ENCODE measurements around the gene CPA5. TPM values are rescaled to one million over a fixed set of nuclear protein-coding genes. Genes with fewer than 3 reads are reported as not detected.

Gene CPA5
- total and polyA plus RNA-seq, 4 donors: 0.20 to 0.39 (median 0.26) TPM

DNA sequence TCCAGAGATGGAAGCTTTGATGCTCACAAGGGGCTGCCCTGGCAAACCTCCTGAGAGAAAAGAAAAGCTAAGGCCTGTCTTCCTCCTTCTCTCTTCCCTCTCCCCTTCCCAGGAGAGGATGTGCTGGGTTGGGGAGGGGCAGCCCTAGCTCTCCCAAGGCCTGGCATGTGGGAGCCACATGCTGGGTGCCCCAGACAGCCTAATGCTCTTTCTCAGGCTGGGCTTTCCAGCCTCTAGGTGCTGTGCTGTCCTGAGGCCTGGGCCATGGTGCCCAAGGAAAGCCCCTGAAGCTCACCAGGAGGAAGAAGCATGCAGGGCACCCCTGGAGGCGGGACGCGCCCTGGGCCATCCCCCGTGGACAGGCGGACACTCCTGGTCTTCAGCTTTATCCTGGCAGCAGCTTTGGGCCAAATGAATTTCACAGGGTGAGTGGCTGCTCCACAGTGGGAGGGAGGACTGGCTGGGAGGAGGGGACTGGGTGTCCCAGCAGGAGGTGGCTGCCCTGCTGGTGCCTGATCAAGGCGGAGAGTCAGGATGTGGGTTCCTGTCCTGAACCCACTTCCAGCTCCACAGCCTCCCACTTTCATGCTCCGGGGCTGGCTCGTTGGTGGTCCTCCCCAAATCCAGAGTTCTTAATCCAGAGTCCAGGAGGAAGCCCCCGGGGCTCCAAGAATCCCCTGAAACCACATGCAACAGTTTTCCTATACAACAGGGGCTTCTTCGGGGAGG, 1.7 kb downstream of the CPA5 start:
- Histone ChIP-seq H3K4me3 (ENCODE audit: low read depth, low read length) (no peak overlapping the region), H3K27ac (ENCODE audit: low read depth, low read length) (no peak overlapping the region), H3K36me3 (ENCODE audit: control insufficient read depth, insufficient read depth, low read length) (no peaks in the 10 kb centered on the region), H3K27me3 (ENCODE audit: control insufficient read depth, insufficient read depth, low read length) (no peaks in the 10 kb centered on the region), H3K4me1 (ENCODE audit: control insufficient read depth, insufficient read depth, low read length) (peaks cover 17% of the 10 kb centered on the region), H3K9me3 (ENCODE audit: control insufficient read depth, insufficient read depth, low read length) (no peaks in the 10 kb centered on the region)
- 98% methylated on average over 9 of the region's 10 CpGs for WGBS (ENCODE audit: insufficient coverage)
- no peak for DNase-seq (ENCODE audit: low read depth in 4 of 6, low spot score in 6 of 6)

DNA sequence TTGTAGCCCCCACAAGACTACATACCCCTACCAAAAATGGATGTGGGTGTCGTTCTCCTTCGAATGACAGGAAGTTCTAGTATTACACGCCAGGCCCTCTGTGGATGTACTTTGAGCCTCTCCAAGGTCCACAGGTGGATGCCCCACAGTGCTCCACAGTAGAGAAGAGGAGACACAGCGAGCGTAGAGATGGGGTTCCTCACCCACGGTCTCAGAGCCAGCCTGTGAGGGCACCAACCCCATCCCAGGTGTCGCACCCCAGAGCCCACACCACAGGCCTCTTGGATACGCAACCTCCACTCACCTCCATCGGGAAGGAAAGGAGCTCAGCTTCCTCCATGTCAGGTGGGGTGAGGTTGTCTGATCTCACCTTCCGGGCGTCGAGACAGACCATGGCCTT, 2.3 kb downstream of the CPA5 start:
- Histone ChIP-seq H3K27ac (ENCODE audit: low read depth, low read length) (no peak overlapping the region), H3K9me3 (ENCODE audit: control insufficient read depth, insufficient read depth, low read length) (no peaks in the 10 kb centered on the region), H3K4me1 (ENCODE audit: control insufficient read depth, insufficient read depth, low read length) (peaks cover 23% of the 10 kb centered on the region), H3K27me3 (ENCODE audit: control insufficient read depth, insufficient read depth, low read length) (no peaks in the 10 kb centered on the region), H3K36me3 (ENCODE audit: control insufficient read depth, insufficient read depth, low read length) (no peaks in the 10 kb centered on the region), H3K4me3 (ENCODE audit: low read depth, low read length) (no peak overlapping the region)
- no peak for DNase-seq (ENCODE audit: low read depth in 4 of 6, low spot score in 6 of 6)
- WGBS (ENCODE audit: insufficient coverage): 90% methylated on average over 7 of the region's 12 CpGs

- H3K4me1 ChIP-seq (ENCODE audit: control insufficient read depth, insufficient read depth, low read length): peaks cover 38% of the 10 kb centered on the region
- H3K9me3 ChIP-seq (ENCODE audit: control insufficient read depth, insufficient read depth, low read length): no peaks in the 10 kb centered on the region
- 61% methylated on average over 12 of the region's 16 CpGs for WGBS (ENCODE audit: insufficient coverage)
- H3K36me3 ChIP-seq (ENCODE audit: control insufficient read depth, insufficient read depth, low read length): no peaks in the 10 kb centered on the region
- H3K27me3 ChIP-seq (ENCODE audit: control insufficient read depth, insufficient read depth, low read length): no peaks in the 10 kb centered on the region
- peak in 1 of 6 donors; percentile 20 for DNase-seq (ENCODE audit: low read depth in 4 of 6, low spot score in 6 of 6)
- H3K27ac ChIP-seq (ENCODE audit: low read depth, low read length): peak overlapping the region; percentile 59
- H3K4me3 ChIP-seq (ENCODE audit: low read depth, low read length): no peak overlapping the region
Measured at GRCh38 chr7:130349911-130350782, 5.5 kb downstream of the CPA5 start.

- peak in 2 of 6 donors; percentile 43 to 65 for DNase-seq (ENCODE audit: low read depth in 4 of 6, low spot score in 6 of 6)
- Histone ChIP-seq H3K36me3 (ENCODE audit: control insufficient read depth, insufficient read depth, low read length) (no peaks in the 10 kb centered on the region), H3K27ac (ENCODE audit: low read depth, low read length) (peak overlapping the region; percentile 59), H3K4me1 (ENCODE audit: control insufficient read depth, insufficient read depth, low read length) (peaks cover 43% of the 10 kb centered on the region), H3K9me3 (ENCODE audit: control insufficient read depth, insufficient read depth, low read length) (no peaks in the 10 kb centered on the region), H3K27me3 (ENCODE audit: control insufficient read depth, insufficient read depth, low read length) (no peaks in the 10 kb centered on the region), H3K4me3 (ENCODE audit: low read depth, low read length) (no peak overlapping the region)
- WGBS (ENCODE audit: insufficient coverage): 56% methylated on average over 14 of the region's 20 CpGs
Measured at GRCh38 chr7:130350945-130351790, 6.6 kb downstream of the CPA5 start.

GRCh38 chr7:130351791-130352090, 7.1 kb downstream of the CPA5 start:
- H3K27me3 ChIP-seq (ENCODE audit: control insufficient read depth, insufficient read depth, low read length): no peaks in the 10 kb centered on the region
- H3K27ac ChIP-seq (ENCODE audit: low read depth, low read length): peak overlapping the region; percentile 59
- DNase-seq (ENCODE audit: low read depth in 4 of 6, low spot score in 6 of 6): peak in 1 of 6 donors; percentile 58
- H3K4me3 ChIP-seq (ENCODE audit: low read depth, low read length): no peak overlapping the region
- no peaks in the 10 kb centered on the region for H3K9me3 ChIP-seq (ENCODE audit: control insufficient read depth, insufficient read depth, low read length)
- H3K36me3 ChIP-seq (ENCODE audit: control insufficient read depth, insufficient read depth, low read length): no peaks in the 10 kb centered on the region
- H3K4me1 ChIP-seq (ENCODE audit: control insufficient read depth, insufficient read depth, low read length): peaks cover 49% of the 10 kb centered on the region
- WGBS (ENCODE audit: insufficient coverage): 9% methylated on average over 4 of the region's 6 CpGs

GRCh38 chr7:130352194-130353074, 7.8 kb downstream of the CPA5 start:
- Histone ChIP-seq H3K4me3 (ENCODE audit: low read depth, low read length) (no peak overlapping the region), H3K27ac (ENCODE audit: low read depth, low read length) (peak overlapping the region; percentile 59), H3K36me3 (ENCODE audit: control insufficient read depth, insufficient read depth, low read length) (no peaks in the 10 kb centered on the region), H3K27me3 (ENCODE audit: control insufficient read depth, insufficient read depth, low read length) (no peaks in the 10 kb centered on the region), H3K4me1 (ENCODE audit: control insufficient read depth, insufficient read depth, low read length) (peaks cover 55% of the 10 kb centered on the region), H3K9me3 (ENCODE audit: control insufficient read depth, insufficient read depth, low read length) (no peaks in the 10 kb centered on the region)
- peak in 2 of 6 donors; percentile 73 to 91 for DNase-seq (ENCODE audit: low read depth in 4 of 6, low spot score in 6 of 6)
- 23% methylated on average over 15 of the region's 20 CpGs for WGBS (ENCODE audit: insufficient coverage)

DNA sequence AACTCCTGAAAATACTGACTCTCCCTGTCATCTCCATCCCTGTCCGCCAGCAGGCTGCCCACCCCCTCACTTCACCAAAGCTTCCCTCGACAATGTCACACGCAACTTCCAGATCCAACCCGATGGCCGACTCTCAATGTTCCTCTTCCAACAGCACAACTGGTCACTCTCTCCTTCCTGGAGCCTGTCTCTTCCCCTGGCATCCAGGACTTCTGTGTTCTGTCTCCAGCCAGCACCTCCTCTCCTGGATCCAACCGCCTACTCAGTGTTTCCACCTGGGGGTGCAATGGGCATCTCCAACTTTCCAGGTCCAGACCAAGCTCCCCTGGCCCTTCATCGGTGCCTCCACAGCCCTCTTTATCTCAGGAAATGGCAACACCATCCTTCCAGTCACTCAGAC, 8.6 kb downstream of the CPA5 start:
- Histone ChIP-seq H3K36me3 (ENCODE audit: control insufficient read depth, insufficient read depth, low read length) (no peaks in the 10 kb centered on the region), H3K27ac (ENCODE audit: low read depth, low read length) (no peak overlapping the region), H3K27me3 (ENCODE audit: control insufficient read depth, insufficient read depth, low read length) (no peaks in the 10 kb centered on the region), H3K9me3 (ENCODE audit: control insufficient read depth, insufficient read depth, low read length) (no peaks in the 10 kb centered on the region), H3K4me3 (ENCODE audit: low read depth, low read length) (no peak overlapping the region), H3K4me1 (ENCODE audit: control insufficient read depth, insufficient read depth, low read length) (peaks cover 55% of the 10 kb centered on the region)
- 81% methylated on average over 7 of the region's 7 CpGs for WGBS (ENCODE audit: insufficient coverage)
- DNase-seq (ENCODE audit: low read depth in 4 of 6, low spot score in 6 of 6): no peak

- Histone ChIP-seq H3K4me3 (ENCODE audit: low read depth, low read length) (no peak overlapping the region), H3K4me1 (ENCODE audit: control insufficient read depth, insufficient read depth, low read length) (peaks cover 39% of the 10 kb centered on the region), H3K36me3 (ENCODE audit: control insufficient read depth, insufficient read depth, low read length) (no peaks in the 10 kb centered on the region), H3K27me3 (ENCODE audit: control insufficient read depth, insufficient read depth, low read length) (no peaks in the 10 kb centered on the region), H3K27ac (ENCODE audit: low read depth, low read length) (peak overlapping the region; percentile 84), H3K9me3 (ENCODE audit: control insufficient read depth, insufficient read depth, low read length) (peaks cover 8% of the 10 kb centered on the region)
- peak in 2 of 6 donors; percentile 51 to 58 for DNase-seq (ENCODE audit: low read depth in 4 of 6, low spot score in 6 of 6)
- WGBS (ENCODE audit: insufficient coverage): 30% methylated on average over 3 of the region's 9 CpGs
Measured at GRCh38 chr7:130356121-130356875, 11.7 kb downstream of the CPA5 start.
